ENCODE measurements around the gene TNKS2. TPM values are rescaled to one million over a fixed set of nuclear protein-coding genes. Genes with fewer than 3 reads are reported as not detected.
A peak's percentile ranks its signal among the peaks of the same experiment; 100 is the strongest.

Gene TNKS2
- total and polyA plus RNA-seq, 2 of the 13 experiments (the other 11 are each of a cell fraction or from before 2014, with no cell fraction given) = 15.2 to 19.4 TPM

- TF ChIP-seq ZBTB44 (CRISPR knock-in tag; IDR thresholded peaks at IDR 0.05) (no peak), ZNF510 (CRISPR knock-in tag; IDR thresholded peaks at IDR 0.05; ENCODE audit: low read depth) (no peak), ZNF496 (CRISPR knock-in tag; IDR thresholded peaks at IDR 0.05; ENCODE audit: insufficient replicate concordance) (no peak), IKZF4 (CRISPR knock-in tag; IDR thresholded peaks at IDR 0.05; ENCODE audit: borderline replicate concordance, low read depth, not compliant biosample characterization) (no peak), ZFX (CRISPR knock-in tag; IDR thresholded peaks at IDR 0.05; ENCODE audit: low read depth) (peak; percentile 43; the same call in 1 of the 2 replicates), MZF1 (CRISPR knock-in tag; IDR thresholded peaks at IDR 0.05; ENCODE audit: borderline replicate concordance) (no peak), ZNF563 (CRISPR knock-in tag; IDR thresholded peaks at IDR 0.05) (no peak), ZNF292 (CRISPR knock-in tag; IDR thresholded peaks at IDR 0.05; ENCODE audit: borderline replicate concordance, low read depth) (no peak), ZNF772 (CRISPR knock-in tag; IDR thresholded peaks at IDR 0.05) (no peak), SETDB1 (CRISPR knock-in tag; IDR thresholded peaks at IDR 0.05; ENCODE audit: borderline replicate concordance) (no peak), RFX1 (IDR thresholded peaks at IDR 0.05) (no peak), ZFYVE20 (CRISPR knock-in tag; IDR thresholded peaks at IDR 0.05; ENCODE audit: borderline replicate concordance, low read depth) (no peak), HOXD1 (CRISPR knock-in tag; IDR thresholded peaks at IDR 0.05) (no peak), ZNF7 (CRISPR knock-in tag; IDR thresholded peaks at IDR 0.05) (no peak), MATR3 (CRISPR knock-in tag; IDR thresholded peaks at IDR 0.05) (no peak), HNRNPLL (IDR thresholded peaks at IDR 0.05; ENCODE audit: low read depth, low read length, poor library complexity, severe bottlenecking) (no peak), ATF2 (CRISPR knock-in tag; IDR thresholded peaks at IDR 0.05) (0 out of 2 replicates have a peak, but pooled peaks have one; percentile 6), ZZZ3 (CRISPR knock-in tag; IDR thresholded peaks at IDR 0.05; ENCODE audit: borderline replicate concordance) (no peak), YEATS2 (CRISPR knock-in tag; IDR thresholded peaks at IDR 0.05; ENCODE audit: borderline replicate concordance) (peak; percentile 33; the same call in 1 of the 2 replicates), REST (IDR thresholded peaks at IDR 0.05; ENCODE audit: borderline replicate concordance in 1 of 2, low read depth in 1 of 2, low read length in 2 of 2) (no peak), ZNF670 (CRISPR knock-in tag; IDR thresholded peaks at IDR 0.05; ENCODE audit: borderline replicate concordance) (no peak), RBM39 (IDR thresholded peaks at IDR 0.05; ENCODE audit: low read depth, low read length, poor library complexity, severe bottlenecking) (no peak), MYNN (CRISPR knock-in tag; IDR thresholded peaks at IDR 0.05; ENCODE audit: low read depth) (no peak), ZNF709 (CRISPR knock-in tag; IDR thresholded peaks at IDR 0.05) (no peak), TAF15 (IDR thresholded peaks at IDR 0.05; ENCODE audit: low read depth, low read length, poor library complexity, severe bottlenecking) (no peak)
These were observed 5.9 kb downstream of the TNKS2 start (continued) for GRCh38 chr10:91804126-91804510.
